ENCODE results near the gene MAPK8IP3. TPM values are rescaled to one million over a fixed set of nuclear protein-coding genes. Genes with fewer than 3 reads are reported as not detected.

MAPK8IP3 gene
- total RNA-seq, 1 donor from 2014 or later: 157 TPM

GRCh38 chr16:1800701-1801100, 94.7 kb downstream of the MAPK8IP3 start:
- no peak for DNase-seq (ENCODE audit: low spot score, unreplicated experiment)
- Mint-ChIP-seq H3K36me3 (ENCODE audit: insufficient read depth) (peaks cover 17% of the 10 kb centered on the region), H3K4me3 (ENCODE audit: low read depth) (no peak overlapping the region), H3K9me3 (ENCODE audit: low read depth) (peaks cover 7% of the 10 kb centered on the region), H3K27ac (no peak overlapping the region), H3K27me3 (no peaks in the 10 kb centered on the region), H3K4me1 (ENCODE audit: low read depth) (no peaks in the 10 kb centered on the region)
- no peak for TF ChIP-seq CTCF (IDR thresholded peaks at IDR 0.05; ENCODE audit: unreplicated experiment)

GRCh38 chr16:1807626-1808025, 101.6 kb downstream of the MAPK8IP3 start:
- no peak for TF ChIP-seq CTCF (IDR thresholded peaks at IDR 0.05; ENCODE audit: unreplicated experiment)
- Mint-ChIP-seq H3K4me3 (ENCODE audit: low read depth) (no peak overlapping the region), H3K9me3 (ENCODE audit: low read depth) (no peaks in the 10 kb centered on the region), H3K27ac (no peak overlapping the region), H3K36me3 (ENCODE audit: insufficient read depth) (peaks cover 22% of the 10 kb centered on the region), H3K27me3 (no peaks in the 10 kb centered on the region), H3K4me1 (ENCODE audit: low read depth) (no peaks in the 10 kb centered on the region)
- no peak for DNase-seq (ENCODE audit: low spot score, unreplicated experiment)

GRCh38 chr16:1808691-1809090, 102.7 kb downstream of the MAPK8IP3 start:
- Mint-ChIP-seq H3K9me3 (ENCODE audit: low read depth) (no peaks in the 10 kb centered on the region), H3K27me3 (no peaks in the 10 kb centered on the region), H3K27ac (no peak overlapping the region), H3K4me3 (ENCODE audit: low read depth) (no peak overlapping the region), H3K4me1 (ENCODE audit: low read depth) (no peaks in the 10 kb centered on the region), H3K36me3 (ENCODE audit: insufficient read depth) (peaks cover 27% of the 10 kb centered on the region)
- DNase-seq (ENCODE audit: low spot score, unreplicated experiment): no peak
- TF ChIP-seq CTCF (IDR thresholded peaks at IDR 0.05; ENCODE audit: unreplicated experiment): no peak

GRCh38 chr16:1809281-1809801, 103.3 kb downstream of the MAPK8IP3 start:
- no peaks in the 10 kb centered on the region for H3K27me3 Mint-ChIP-seq
- no peak overlapping the region for H3K4me3 Mint-ChIP-seq (ENCODE audit: low read depth)
- H3K9me3 Mint-ChIP-seq (ENCODE audit: low read depth): no peaks in the 10 kb centered on the region
- peaks cover 29% of the 10 kb centered on the region for H3K36me3 Mint-ChIP-seq (ENCODE audit: insufficient read depth)
- TF ChIP-seq CTCF (IDR thresholded peaks at IDR 0.05; ENCODE audit: unreplicated experiment): no peak
- no peak for DNase-seq (ENCODE audit: low spot score, unreplicated experiment)
- no peaks in the 10 kb centered on the region for H3K4me1 Mint-ChIP-seq (ENCODE audit: low read depth)
- H3K27ac Mint-ChIP-seq: no peak overlapping the region

- Mint-ChIP-seq H3K4me3 (ENCODE audit: low read depth) (no peak overlapping the region), H3K9me3 (ENCODE audit: low read depth) (no peaks in the 10 kb centered on the region), H3K27ac (no peak overlapping the region), H3K27me3 (no peaks in the 10 kb centered on the region), H3K36me3 (ENCODE audit: insufficient read depth) (peaks cover 31% of the 10 kb centered on the region), H3K4me1 (ENCODE audit: low read depth) (no peaks in the 10 kb centered on the region)
- no peak for TF ChIP-seq CTCF (IDR thresholded peaks at IDR 0.05; ENCODE audit: unreplicated experiment)
- DNase-seq (ENCODE audit: low spot score, unreplicated experiment): no peak
These were observed 104.1 kb downstream of the MAPK8IP3 start for GRCh38 chr16:1810106-1810505.
